Calu3 (cell line): ENCODE results near the gene SREBF2. TPM values are rescaled to one million over a fixed set of nuclear protein-coding genes. Genes with fewer than 3 reads are reported as not detected.

ENCODE experiments used
- BruUV-seq: library from RNA; stranded (reverse); fragments of 400-500 nt; replicated peaks from 2 replicates; lab custom pipeline; 2021; lab: Mats Ljungman, UMichigan
- CTCF ChIA-PET: fragments of 300-600 bp; sonication (Branson Sonifier 250); formaldehyde crosslinking; loops from one replicate; lab custom pipeline; 2022; ENCODE audit warnings: antibody characterized with exemption; lab: Charles Lee
- DNase-seq: peaks from one replicate; pipeline ENCODE4 v3.0.0; 2022
- H3K27ac Mint-ChIP-seq: one replicate; pipeline ENCODE4 v1.8.0; 2022; ENCODE audit warnings: mixed read lengths; ENCODE audit not compliant: unreplicated experiment
- H3K27me3 Mint-ChIP-seq: one replicate; pipeline ENCODE4 v1.8.0; 2022; ENCODE audit warnings: mixed read lengths; ENCODE audit not compliant: unreplicated experiment
- H3K36me3 Mint-ChIP-seq: one replicate; pipeline ENCODE4 v1.8.0; 2022; ENCODE audit warnings: mild to moderate bottlenecking, moderate library complexity, mixed read lengths; ENCODE audit not compliant: insufficient read depth, unreplicated experiment
- H3K4me1 Mint-ChIP-seq: one replicate; pipeline ENCODE4 v1.8.0; 2022; ENCODE audit warnings: mild to moderate bottlenecking, low read depth, mixed read lengths; ENCODE audit not compliant: unreplicated experiment
- H3K4me3 Mint-ChIP-seq: one replicate; pipeline ENCODE4 v1.8.0; 2022; ENCODE audit warnings: mild to moderate bottlenecking, low read depth, moderate library complexity, mixed read lengths; ENCODE audit not compliant: unreplicated experiment
- H3K9me3 Mint-ChIP-seq: one replicate; pipeline ENCODE4 v1.8.0; 2022; ENCODE audit warnings: low read depth, mixed read lengths; ENCODE audit not compliant: unreplicated experiment
- intact Hi-C: fragments of 100-400 bp; cut with micrococcal nuclease; formaldehyde crosslinking; loops from one replicate; pipeline ENCODE4 v1.10.0; 2022; ENCODE audit not compliant: unreplicated experiment
- total RNA-seq: library from RNA; stranded (reverse); gene quantifications from 2 replicates; pipeline ENCODE4 v1.2.3, GENCODE V29; 2022
- TF ChIP-seq, protein P1 (sequence below): fragments of 200-600 bp; IDR thresholded peaks from one replicate; pipeline ENCODE4 v1.8.0; 2022; ENCODE audit warnings: antibody characterized with exemption; ENCODE audit not compliant: unreplicated experiment

Gene SREBF2
- total RNA-seq, 1 experiment from 2014 or later, result 159 TPM

- BruUV-seq, result no TSS peak
- DNase-seq, result no peak
- TF ChIP-seq, protein P1, sequence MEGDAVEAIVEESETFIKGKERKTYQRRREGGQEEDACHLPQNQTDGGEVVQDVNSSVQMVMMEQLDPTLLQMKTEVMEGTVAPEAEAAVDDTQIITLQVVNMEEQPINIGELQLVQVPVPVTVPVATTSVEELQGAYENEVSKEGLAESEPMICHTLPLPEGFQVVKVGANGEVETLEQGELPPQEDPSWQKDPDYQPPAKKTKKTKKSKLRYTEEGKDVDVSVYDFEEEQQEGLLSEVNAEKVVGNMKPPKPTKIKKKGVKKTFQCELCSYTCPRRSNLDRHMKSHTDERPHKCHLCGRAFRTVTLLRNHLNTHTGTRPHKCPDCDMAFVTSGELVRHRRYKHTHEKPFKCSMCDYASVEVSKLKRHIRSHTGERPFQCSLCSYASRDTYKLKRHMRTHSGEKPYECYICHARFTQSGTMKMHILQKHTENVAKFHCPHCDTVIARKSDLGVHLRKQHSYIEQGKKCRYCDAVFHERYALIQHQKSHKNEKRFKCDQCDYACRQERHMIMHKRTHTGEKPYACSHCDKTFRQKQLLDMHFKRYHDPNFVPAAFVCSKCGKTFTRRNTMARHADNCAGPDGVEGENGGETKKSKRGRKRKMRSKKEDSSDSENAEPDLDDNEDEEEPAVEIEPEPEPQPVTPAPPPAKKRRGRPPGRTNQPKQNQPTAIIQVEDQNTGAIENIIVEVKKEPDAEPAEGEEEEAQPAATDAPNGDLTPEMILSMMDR, result no peak
- Mint-ChIP-seq H3K9me3 (no peaks in the 10 kb centered on the region), H3K27me3 (no peaks in the 10 kb centered on the region), H3K36me3 (peaks cover 86% of the 10 kb centered on the region), H3K4me1 (no peaks in the 10 kb centered on the region), H3K4me3 (no peak overlapping the region), H3K27ac (no peak overlapping the region)
- CTCF ChIA-PET, result interaction anchor here (0.9 kb wide), 1 partner anchor 122 kb away, joined by 3 read pairs; no protein-coding TSS in a partner anchor
- intact Hi-C loops, result no loop called here
These were observed 58.5 kb downstream of the SREBF2 start for GRCh38 chr22:41891407-41891806.

- BruUV-seq, result no TSS peak
- Mint-ChIP-seq H3K27ac (no peak overlapping the region), H3K4me1 (no peaks in the 10 kb centered on the region), H3K27me3 (no peaks in the 10 kb centered on the region), H3K4me3 (no peak overlapping the region), H3K9me3 (no peaks in the 10 kb centered on the region), H3K36me3 (peaks cover 87% of the 10 kb centered on the region)
- no peak for DNase-seq
- TF ChIP-seq, protein P1, result no peak
- CTCF ChIA-PET, result no interaction called here
- intact Hi-C loops, result no loop called here
These were observed 59.8 kb downstream of the SREBF2 start for GRCh38 chr22:41892721-41893120.

- CTCF ChIA-PET, result interaction anchor here (1.0 kb wide), 1 partner anchor 32 kb away, joined by 3 read pairs; no protein-coding TSS in a partner anchor
- no peaks in the 10 kb centered on the region for H3K9me3 Mint-ChIP-seq
- H3K4me1 Mint-ChIP-seq, result no peaks in the 10 kb centered on the region
These were observed 60.9 kb downstream of the SREBF2 start for GRCh38 chr22:41893591-41894375.

DNA sequence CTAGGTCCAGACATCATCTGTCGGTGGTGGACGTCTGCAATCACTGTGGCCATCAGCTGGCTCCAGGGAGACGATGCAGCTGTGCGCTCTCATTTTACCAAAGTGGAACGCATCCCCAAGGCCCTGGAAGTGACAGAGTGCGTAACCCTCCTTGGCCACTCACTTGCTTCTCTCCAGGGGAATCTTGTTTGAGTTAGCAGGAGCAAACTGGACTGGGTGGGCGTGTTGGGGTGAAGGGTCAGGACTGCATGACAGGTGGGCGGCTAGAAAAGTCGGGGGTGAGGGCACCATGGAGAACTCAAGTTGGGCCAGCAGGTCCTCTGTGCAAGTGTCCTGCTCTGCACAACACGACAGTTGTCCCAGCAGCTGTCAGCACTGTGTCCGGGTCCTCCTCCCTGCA is 65.7 kb downstream of the SREBF2 start:
- DNase-seq, result no peak
- no peaks in the 10 kb centered on the region for H3K4me1 Mint-ChIP-seq
- H3K9me3 Mint-ChIP-seq, result no peaks in the 10 kb centered on the region
- no peak overlapping the region for H3K27ac Mint-ChIP-seq
- intact Hi-C loops, result no loop called here
- TF ChIP-seq, protein P1, result no peak
- CTCF ChIA-PET, result no interaction called here
- BruUV-seq, result no TSS peak
- H3K36me3 Mint-ChIP-seq, result peaks cover 87% of the 10 kb centered on the region
- no peak overlapping the region for H3K4me3 Mint-ChIP-seq
- no peaks in the 10 kb centered on the region for H3K27me3 Mint-ChIP-seq

More at GRCh38 chr22:41893591-41894375, 60.9 kb downstream of the SREBF2 start:
- TF ChIP-seq, protein P1, result no peak
- no TSS peak for BruUV-seq
- no peak overlapping the region for H3K27ac Mint-ChIP-seq
- DNase-seq, result no peak
- H3K27me3 Mint-ChIP-seq, result no peaks in the 10 kb centered on the region
- intact Hi-C loops, result no loop called here
- H3K4me3 Mint-ChIP-seq, result no peak overlapping the region
- H3K36me3 Mint-ChIP-seq, result peaks cover 94% of the 10 kb centered on the region
